K562 (cell line): ENCODE measurements around the gene PARK7. TPM values are rescaled to one million over a fixed set of nuclear protein-coding genes. Genes with fewer than 3 reads are reported as not detected.

Experiments
- CBX3 ChIP-seq, 2 experiments: IDR thresholded peaks; 1 replicate in 1 of 2; 2 replicates in 1 of 2; pipeline ENCODE4 v1.6.1; 2012; ENCODE audit warnings: inconsistent platforms in 2 of 2, low read length in 2 of 2, borderline replicate concordance in 1 of 2, control low read depth in 1 of 2
- CREB1 ChIP-seq, 2 experiments: sonication (generic) in 1 of 2; formaldehyde crosslinking in 1 of 2; IDR thresholded peaks; 2 replicates each; pipeline versions ENCODE4 v1.6.1 to v1.8.0; 2012 to 2022; ENCODE audit warnings: inconsistent platforms in 1 of 2, mild to moderate bottlenecking in 1 of 2, missing genetic modification reagents in 1 of 2, moderate library complexity in 1 of 2
- CTCF ChIP-seq, 3 experiments: IDR thresholded peaks in 2 of 3; conservative IDR thresholded peaks in 1 of 3; 2 replicates each; pipeline ENCODE4 v1.5.1; 2011 to 2012; ENCODE audit warnings: low read length in 3 of 3, mild to moderate bottlenecking in 3 of 3, control low read depth in 2 of 3, improper control_type of control experiment in 1 of 3, inconsistent platforms in 1 of 3, low read depth in 1 of 3, mixed read lengths in 1 of 3, moderate library complexity in 1 of 3; ENCODE audit not compliant: insufficient read depth in 2 of 3
- DEAF1 ChIP-seq: fragments of 450-650 bp; formaldehyde crosslinking; IDR thresholded peaks from 2 replicates; pipeline ENCODE4 v1.4.0; 2020; ENCODE audit warnings: mild to moderate bottlenecking, moderate library complexity
- DPF2 ChIP-seq: fragments of 450-650 bp; IDR thresholded peaks from 2 replicates; pipeline ENCODE4 v1.6.1; 2016
- FOXA3 ChIP-seq, 2 experiments: fragments of 450-650 bp in 1 of 2; sonication (generic) in 1 of 2; formaldehyde crosslinking; IDR thresholded peaks in 1 of 2; conservative IDR thresholded peaks in 1 of 2; 2 replicates each; pipeline versions ENCODE4 v1.4.0 to v1.8.0; 2020 to 2022; ENCODE audit warnings: mild to moderate bottlenecking in 2 of 2, missing genetic modification reagents in 1 of 2
- ILF3 ChIP-seq: fragments of 450-650 bp; IDR thresholded peaks from 2 replicates; pipeline ENCODE4 v1.6.1; 2018; ENCODE audit warnings: antibody characterized with exemption, mild to moderate bottlenecking, moderate library complexity, borderline replicate concordance
- NCOR1 ChIP-seq: fragments of 450-650 bp; IDR thresholded peaks from 2 replicates; pipeline ENCODE4 v1.6.1; 2016; ENCODE audit warnings: mild to moderate bottlenecking, moderate library complexity
- OTX1 ChIP-seq: fragments of 450-650 bp; formaldehyde crosslinking; IDR thresholded peaks from 2 replicates; pipeline ENCODE4 v1.4.0; 2022; ENCODE audit warnings: mild to moderate bottlenecking
- POLR2A ChIP-seq: fragments of 450-650 bp; conservative IDR thresholded peaks from 2 replicates; pipeline ENCODE4 v1.6.1; 2016
- RAD21 ChIP-seq, 2 experiments: fragments of 250-450 bp in 1 of 2; fragments of 450-650 bp in 1 of 2; sonication (Bioruptor Pico) in 1 of 2; formaldehyde crosslinking in 1 of 2; IDR thresholded peaks in 1 of 2; conservative IDR thresholded peaks in 1 of 2; 2 replicates each; pipeline versions ENCODE4 v1.4.0 to v1.8.0; 2020 to 2022; ENCODE audit warnings: mild to moderate bottlenecking in 2 of 2, moderate library complexity in 1 of 2
- RBM22 ChIP-seq: fragments of 200-400 bp; formaldehyde crosslinking; IDR thresholded peaks from 2 replicates; pipeline ENCODE4 v1.6.1; 2018; ENCODE audit warnings: low read length, low read depth; ENCODE audit not compliant: poor library complexity, severe bottlenecking
- RCOR1 ChIP-seq, 2 experiments: IDR thresholded peaks; 2 replicates each; pipeline ENCODE4 v1.6.1; 2012; ENCODE audit warnings: low read depth in 2 of 2, low read length in 2 of 2, borderline replicate concordance in 1 of 2, improper control_type of control experiment in 1 of 2
- SMC3 ChIP-seq: conservative IDR thresholded peaks from 2 replicates; pipeline ENCODE4 v1.6.1; 2011; ENCODE audit warnings: low read depth, low read length, improper control_type of control experiment; ENCODE audit not compliant: insufficient read depth
- SPI1 ChIP-seq: IDR thresholded peaks from 2 replicates; pipeline ENCODE4 v1.6.1; 2011; ENCODE audit warnings: low read depth, low read length, control low read depth, borderline replicate concordance
- TEAD4 ChIP-seq, 2 experiments: sonication (generic) in 1 of 2; formaldehyde crosslinking in 1 of 2; IDR thresholded peaks; 2 replicates each; pipeline versions ENCODE4 v1.6.1 to v1.8.0; 2012 to 2022; ENCODE audit warnings: borderline replicate concordance in 1 of 2, inconsistent platforms in 1 of 2, low read length in 1 of 2, mild to moderate bottlenecking in 1 of 2, missing genetic modification reagents in 1 of 2
- THRB ChIP-seq: fragments of 450-650 bp; formaldehyde crosslinking; conservative IDR thresholded peaks from 2 replicates; pipeline ENCODE4 v1.4.0; 2022; ENCODE audit warnings: mild to moderate bottlenecking, missing genetic modification characterization
- TRIM28 ChIP-seq: fragments of 450-650 bp; IDR thresholded peaks from 2 replicates; pipeline ENCODE4 v1.6.1; 2017
- ZBTB26 ChIP-seq: fragments of 450-650 bp; formaldehyde crosslinking; IDR thresholded peaks from 2 replicates; pipeline ENCODE4 v1.4.0; 2022; ENCODE audit warnings: missing genetic modification characterization
- ZNF175 ChIP-seq: fragments of 200-800 bp; sonication (Bioruptor generic); IDR thresholded peaks from 2 replicates; pipeline ENCODE4 v1.6.1; 2016; ENCODE audit warnings: low read depth, mild to moderate bottlenecking, missing genetic modification characterization, missing compliant biosample characterization
- polyA plus RNA-seq, 8 experiments: library from polyadenylated mRNA; depleted of rRNA in 4 of 8; stranded (reverse) in 5 of 8; unstranded in 3 of 8; fragments of >200 nt; fragmentation: Nextera tagmentation in 2 of 8; fragmentation: Illumina TruSeq in 1 of 8; extraction: Ambion mirVana in 2 of 8; extraction: Trizol in 1 of 8; gene quantifications; 2 replicates each; pipeline versions ENCODE4 v1.2.1 to v1.2.3, GENCODE V29; 2011 to 2014; ENCODE audit warnings: inconsistent platforms in 1 of 8, missing spikeins in 1 of 8
- total RNA-seq, 7 experiments: library from RNA; depleted of rRNA in 6 of 7; stranded (reverse); fragments of >200 nt in 6 of 7; fragmentation: Illumina TruSeq in 2 of 7; extraction: Trizol in 2 of 7; gene quantifications; 2 replicates each; pipeline versions ENCODE4 v1.2.1 to v1.2.3, GENCODE V29; 2011 to 2021; ENCODE audit warnings: low replicate concordance in 1 of 7

The PARK7 gene
- total and polyA plus RNA-seq, 9 of the 15 experiments (the other 6 are each of a cell fraction or from before 2014, with no cell fraction given): 374 to 1,298 (median 484) TPM

- TF ChIP-seq ILF3: 0 out of 2 replicates have a peak, but pooled peaks have one; percentile 17
- TF ChIP-seq FOXA3 (CRISPR knock-in tag; conservative IDR thresholded peaks at IDR 0.05 in 1 of 2, IDR thresholded peaks at IDR 0.05 in 1 of 2): 0 out of 4 replicates have a peak, but pooled peaks of 1 of the 2 experiments have one; percentile 41
- no peak for TF ChIP-seq NCOR1
- peak; percentile 82 for TF ChIP-seq DEAF1 (CRISPR knock-in tag)
- TF ChIP-seq SPI1: 0 out of 2 replicates have a peak, but pooled peaks have one; percentile 11
- TF ChIP-seq RAD21 (CRISPR knock-in tag; conservative IDR thresholded peaks at IDR 0.05 in 1 of 2, IDR thresholded peaks at IDR 0.05 in 1 of 2): peak; percentile 79 to 89
- no peak for TF ChIP-seq POLR2A
- TF ChIP-seq THRB (CRISPR knock-in tag): 0 out of 2 replicates have a peak, but pooled peaks have one; percentile 58
- 0 out of 2 replicates have a peak, but pooled peaks have one; percentile 26 for TF ChIP-seq OTX1
- TF ChIP-seq ZBTB26 (CRISPR knock-in tag): peak; percentile 82; the same call in 1 of the 2 replicates
- TF ChIP-seq SMC3: peak; percentile 80
- TF ChIP-seq DPF2: peak; percentile 19; the same call in 1 of the 2 replicates
- TF ChIP-seq ZNF175: no peak
- TF ChIP-seq TRIM28: no peak
- TF ChIP-seq CTCF (IDR thresholded peaks at IDR 0.05 in 2 of 3, conservative IDR thresholded peaks at IDR 0.05 in 1 of 3; ENCODE audit: insufficient read depth in 2 of 3, low read depth in 1 of 3, low read length in 3 of 3): peak; percentile 98 to 100 (median 99)
- TF ChIP-seq CREB1 (IDR thresholded peaks at IDR 0.05): 0 out of 2 replicates have a peak, but pooled peaks have one; percentile 15
- no peak for TF ChIP-seq CREB1 (CRISPR knock-in tag; IDR thresholded peaks at IDR 0.05)
- no peak for TF ChIP-seq RBM22
- TF ChIP-seq CBX3 (IDR thresholded peaks at IDR 0.05; ENCODE audit: borderline replicate concordance in 1 of 2, low read length in 2 of 2): peak in 1 of 2 experiments; percentile 59; a peak in 1 of 3 replicates
- 0 out of 4 replicates have a peak, but pooled peaks of 1 of the 2 experiments have one; percentile 45 for TF ChIP-seq RCOR1 (IDR thresholded peaks at IDR 0.05; ENCODE audit: borderline replicate concordance in 1 of 2, low read depth in 2 of 2, low read length in 2 of 2)
- TF ChIP-seq TEAD4 (IDR thresholded peaks at IDR 0.05; ENCODE audit: low read length): 0 out of 2 replicates have a peak, but pooled peaks have one; percentile 12
- TF ChIP-seq TEAD4 (CRISPR knock-in tag; IDR thresholded peaks at IDR 0.05; ENCODE audit: borderline replicate concordance): no peak
Observed at GRCh38 chr1:7975212-7975865, 13.8 kb downstream of the PARK7 start (continued).
